RWPE2 (cell line): ENCODE measurements around the gene MPZL3.
"Not testable (repeated sequence)": the region's sequence is repeated elsewhere in the genome, so short reads cannot be mapped to it uniquely, and the experiment has no call there.

Source experiments
- ATAC-seq: fragments of 200-7000 bp; cut with Tn5 transposase; 3 replicates; pipeline ENCODE4 v1.9.1; 2021; ENCODE audit warnings: low read depth
- DNase-seq: peaks from one replicate; pipeline ENCODE4 v3.0.0-alpha.2; 2020; ENCODE audit warnings: low spot score
- H3K27ac ChIP-seq: fragments of 450-650 bp; 2 replicates; pipeline ENCODE4 v1.5.1; 2017; ENCODE audit warnings: mild to moderate bottlenecking; ENCODE audit not compliant: poor library complexity, severe bottlenecking
- H3K27me3 ChIP-seq: fragments of 250-450 bp; sonication (Bioruptor Pico); 2 replicates; pipeline ENCODE4 v1.5.1; 2021; ENCODE audit warnings: mild to moderate bottlenecking, moderate library complexity; ENCODE audit not compliant: insufficient read depth, poor library complexity, severe bottlenecking
- H3K36me3 ChIP-seq: fragments of 250-450 bp; sonication (Bioruptor Pico); 2 replicates; pipeline ENCODE4 v1.5.1; 2020; ENCODE audit warnings: low read depth, mild to moderate bottlenecking, moderate library complexity
- H3K4me1 ChIP-seq: fragments of 250-450 bp; sonication (Bioruptor Pico); 2 replicates; pipeline ENCODE4 v1.5.1; 2021; ENCODE audit warnings: mild to moderate bottlenecking, moderate library complexity; ENCODE audit not compliant: insufficient read depth, poor library complexity, severe bottlenecking
- H3K4me3 ChIP-seq: fragments of 250-450 bp; sonication (Bioruptor Pico); 2 replicates; pipeline ENCODE4 v1.5.1; 2021; ENCODE audit warnings: mild to moderate bottlenecking, moderate library complexity; ENCODE audit not compliant: severe bottlenecking
- H3K9me3 ChIP-seq: fragments of 250-450 bp; sonication (Bioruptor Pico); 2 replicates; pipeline ENCODE4 v1.5.1; 2021; ENCODE audit warnings: mild to moderate bottlenecking, moderate library complexity; ENCODE audit not compliant: severe bottlenecking
- TF ChIP-seq, protein P1 (sequence below): fragments of 450-650 bp; IDR thresholded peaks from one replicate; pipeline ENCODE4 v1.5.1; 2017; ENCODE audit warnings: mild to moderate bottlenecking, moderate library complexity; ENCODE audit not compliant: poor library complexity, severe bottlenecking

MPZL3 gene

DNA sequence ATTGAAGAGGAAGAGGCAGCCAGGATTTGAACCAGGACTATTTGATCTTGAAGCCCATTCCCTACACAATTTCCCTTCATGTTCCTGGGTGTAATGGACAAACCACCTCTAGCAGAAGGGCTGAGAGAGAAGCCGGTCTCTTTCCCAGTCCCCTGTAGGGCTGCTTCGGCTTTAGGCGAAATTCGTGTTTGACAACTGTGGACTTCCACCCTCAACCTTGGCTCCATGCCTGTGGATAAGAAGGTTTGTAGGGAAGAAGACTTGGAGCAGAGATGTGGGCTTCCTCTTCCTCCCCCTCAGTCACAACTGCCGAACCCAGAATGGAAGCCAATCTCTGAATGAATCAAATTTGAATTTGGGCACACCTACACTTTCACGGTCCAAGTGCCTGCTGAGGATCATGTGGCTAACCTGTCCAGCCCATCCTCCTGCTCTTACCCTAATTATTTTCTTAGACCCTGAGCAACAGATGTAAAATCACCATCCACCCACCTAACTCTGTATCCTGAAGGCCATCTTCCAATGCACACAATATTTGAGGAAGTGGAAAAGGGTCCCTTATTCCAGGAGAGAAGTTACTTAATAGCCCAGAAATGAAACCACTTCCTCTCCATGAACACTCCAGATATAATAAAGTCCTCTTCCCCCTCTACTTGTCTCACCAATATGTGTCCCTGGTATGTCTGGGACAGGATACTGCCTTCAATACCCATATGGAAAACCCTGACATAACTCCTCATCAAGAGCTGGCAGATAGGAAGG lies 65.6 kb downstream of the MPZL3 start:
- no peaks in the 10 kb centered on the region for H3K4me1 ChIP-seq
- DNase-seq (no peak), ATAC-seq (no peak)
- no peaks in the 10 kb centered on the region for H3K9me3 ChIP-seq
- no peak overlapping the region for H3K27ac ChIP-seq
- no peaks in the 10 kb centered on the region for H3K27me3 ChIP-seq
- TF ChIP-seq, protein P1, sequence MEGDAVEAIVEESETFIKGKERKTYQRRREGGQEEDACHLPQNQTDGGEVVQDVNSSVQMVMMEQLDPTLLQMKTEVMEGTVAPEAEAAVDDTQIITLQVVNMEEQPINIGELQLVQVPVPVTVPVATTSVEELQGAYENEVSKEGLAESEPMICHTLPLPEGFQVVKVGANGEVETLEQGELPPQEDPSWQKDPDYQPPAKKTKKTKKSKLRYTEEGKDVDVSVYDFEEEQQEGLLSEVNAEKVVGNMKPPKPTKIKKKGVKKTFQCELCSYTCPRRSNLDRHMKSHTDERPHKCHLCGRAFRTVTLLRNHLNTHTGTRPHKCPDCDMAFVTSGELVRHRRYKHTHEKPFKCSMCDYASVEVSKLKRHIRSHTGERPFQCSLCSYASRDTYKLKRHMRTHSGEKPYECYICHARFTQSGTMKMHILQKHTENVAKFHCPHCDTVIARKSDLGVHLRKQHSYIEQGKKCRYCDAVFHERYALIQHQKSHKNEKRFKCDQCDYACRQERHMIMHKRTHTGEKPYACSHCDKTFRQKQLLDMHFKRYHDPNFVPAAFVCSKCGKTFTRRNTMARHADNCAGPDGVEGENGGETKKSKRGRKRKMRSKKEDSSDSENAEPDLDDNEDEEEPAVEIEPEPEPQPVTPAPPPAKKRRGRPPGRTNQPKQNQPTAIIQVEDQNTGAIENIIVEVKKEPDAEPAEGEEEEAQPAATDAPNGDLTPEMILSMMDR = no peak
- H3K4me3 ChIP-seq = no peak overlapping the region
- no peaks in the 10 kb centered on the region for H3K36me3 ChIP-seq

DNA sequence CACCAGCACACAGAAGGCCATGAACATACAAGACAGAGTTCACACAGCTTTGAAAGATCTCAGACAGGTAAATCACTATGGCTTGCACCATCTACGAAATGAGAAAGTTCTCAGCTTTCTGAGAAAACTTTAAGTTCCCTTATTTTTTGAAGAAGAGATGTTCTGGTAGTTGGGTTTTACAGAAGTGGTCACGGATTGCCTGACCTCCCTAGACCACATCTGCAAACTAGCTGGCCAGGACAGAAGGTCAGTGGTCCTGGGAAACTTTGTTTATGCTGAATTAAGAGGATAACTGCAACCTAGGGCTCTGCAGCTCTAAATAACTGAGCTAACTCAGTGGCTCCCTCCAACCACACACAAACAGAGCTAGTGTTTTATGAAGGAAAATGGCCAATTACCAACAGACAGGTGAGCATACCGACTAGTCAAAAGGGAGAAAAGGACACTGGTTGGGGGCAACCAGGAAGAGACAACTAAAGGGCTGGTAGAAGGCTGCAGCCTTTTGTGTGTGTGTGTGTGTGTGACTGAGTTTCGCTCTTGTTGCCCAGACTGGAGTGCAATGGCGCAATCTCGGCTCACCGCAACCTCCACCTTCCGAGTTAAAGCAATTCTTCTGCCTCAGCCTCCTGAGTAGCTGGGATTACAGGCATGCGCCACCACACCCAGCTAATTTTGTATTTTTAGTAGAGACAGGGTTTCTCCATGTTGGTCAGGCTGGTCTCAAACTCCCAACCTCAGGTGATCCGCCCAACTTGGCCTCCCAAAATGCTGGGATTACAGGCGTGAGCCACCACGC lies 67.2 kb downstream of the MPZL3 start:
- H3K9me3 ChIP-seq = no peaks in the 10 kb centered on the region
- H3K4me1 ChIP-seq = no peaks in the 10 kb centered on the region
- H3K4me3 ChIP-seq = no peak overlapping the region
- DNase-seq = no peak
- TF ChIP-seq, protein P1 = no peak
- ATAC-seq = no peak
- no peaks in the 10 kb centered on the region for H3K27me3 ChIP-seq
- no peaks in the 10 kb centered on the region for H3K36me3 ChIP-seq
- no peak overlapping the region for H3K27ac ChIP-seq

DNA sequence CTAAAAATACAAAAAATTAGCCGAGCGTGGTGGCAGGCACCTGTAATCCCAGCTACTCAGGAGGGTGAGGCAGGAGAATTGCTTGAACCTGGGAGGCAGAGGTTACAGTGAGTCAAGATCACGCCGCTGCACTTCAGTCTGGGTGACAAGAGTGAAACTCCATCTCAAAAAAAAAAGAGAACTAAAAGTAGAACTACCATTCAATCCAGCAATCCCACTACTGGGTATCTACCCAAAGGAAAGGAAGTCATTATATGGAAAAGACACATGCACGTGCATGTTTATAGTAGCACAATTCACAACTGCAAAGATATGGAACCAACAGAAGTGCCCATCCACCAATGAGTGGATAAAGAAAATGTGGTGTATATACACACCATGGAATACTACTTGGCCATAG lies 68.5 kb downstream of the MPZL3 start:
- H3K4me1 ChIP-seq, H3K4me3 ChIP-seq, H3K27me3 ChIP-seq, DNase-seq, H3K36me3 ChIP-seq, H3K9me3 ChIP-seq, ATAC-seq, H3K27ac ChIP-seq: not testable (repeated sequence)

DNA sequence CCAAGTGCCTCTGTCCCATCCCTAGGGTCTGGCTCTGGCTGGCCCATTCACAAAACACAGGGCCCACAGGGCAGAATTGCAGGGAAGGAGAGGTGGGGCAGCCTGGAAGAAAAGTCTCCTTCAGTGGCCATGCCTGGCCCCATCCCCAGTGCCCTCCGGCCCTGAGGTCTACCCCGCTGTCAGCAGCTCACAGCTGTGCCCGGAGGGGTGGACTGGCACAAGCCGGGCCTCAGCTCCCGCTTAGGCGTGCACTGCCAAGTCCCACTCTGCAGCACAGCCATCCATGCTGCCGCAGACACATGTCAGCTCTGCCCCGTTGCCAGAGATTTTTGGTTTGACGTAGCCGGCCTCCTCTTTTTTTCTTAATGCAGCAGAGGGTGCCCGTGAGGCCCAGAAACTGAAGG lies 71.9 kb downstream of the MPZL3 start:
- Histone ChIP-seq H3K27me3 (no peaks in the 10 kb centered on the region), H3K4me1 (peaks cover 6% of the 10 kb centered on the region), H3K4me3 (no peak overlapping the region), H3K36me3 (no peaks in the 10 kb centered on the region), H3K27ac (no peak overlapping the region), H3K9me3 (no peaks in the 10 kb centered on the region)
- TF ChIP-seq, protein P1 = no peak
- DNase-seq (no peak), ATAC-seq (peak; percentile 75)

DNA sequence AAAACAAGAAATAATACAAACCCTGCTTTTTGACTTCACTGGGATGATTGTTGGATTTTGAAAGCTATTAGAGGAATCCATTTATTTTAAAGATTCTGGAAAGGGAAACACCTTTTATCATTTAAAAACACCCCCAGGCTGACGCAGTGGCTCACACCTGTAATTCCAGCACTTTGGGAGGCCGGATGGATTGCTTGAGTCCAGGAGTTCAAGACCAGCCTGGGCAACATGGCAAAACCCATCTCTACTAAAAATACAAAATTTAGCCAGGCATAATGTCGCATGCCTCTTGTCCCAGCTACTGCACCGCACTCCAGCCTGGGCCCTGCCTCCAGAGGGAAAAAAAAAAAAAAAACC lies 75.4 kb downstream of the MPZL3 start:
- no peak for DNase-seq
- TF ChIP-seq, protein P1 = no peak
- H3K36me3 ChIP-seq = no peaks in the 10 kb centered on the region
- no peak for ATAC-seq
- peaks cover 11% of the 10 kb centered on the region for H3K4me1 ChIP-seq
- no peaks in the 10 kb centered on the region for H3K9me3 ChIP-seq
- H3K27ac ChIP-seq = no peak overlapping the region
- H3K27me3 ChIP-seq = no peaks in the 10 kb centered on the region
- H3K4me3 ChIP-seq = no peak overlapping the region
